Measurements from ENCODE around the gene RNGTT.
"Not testable (repeated sequence)": the region's sequence is repeated elsewhere in the genome, so short reads cannot be mapped to it uniquely, and the experiment has no call there.

The RNGTT gene

GRCh38 chr6:88952065-88952704 lies 11.2 kb downstream of the RNGTT start:
- H3K4me3 ChIP-seq (ENCODE audit: low read depth, low read length): no peak overlapping the region
- no peak overlapping the region for H2AFZ ChIP-seq
- H3K36me3 ChIP-seq (ENCODE audit: control insufficient read depth, insufficient read depth, low read length): no peaks in the 10 kb centered on the region
- no peaks in the 10 kb centered on the region for H3K27me3 ChIP-seq (ENCODE audit: control insufficient read depth, insufficient read depth, low read length)
- H3K27ac ChIP-seq: no peak overlapping the region
- no peaks in the 10 kb centered on the region for H3K9me3 ChIP-seq (ENCODE audit: control insufficient read depth, low read length)
- no peak for TF ChIP-seq CTCF (IDR thresholded peaks at IDR 0.05)
- H3K79me2 ChIP-seq: peaks cover 49% of the 10 kb centered on the region
- H3K4me1 ChIP-seq: no peaks in the 10 kb centered on the region
- no peak overlapping the region for H3K9ac ChIP-seq
- no peak overlapping the region for H3K4me2 ChIP-seq (ENCODE audit: low read length)

GRCh38 chr6:88945415-88946008 lies 17.9 kb downstream of the RNGTT start:
- H2AFZ ChIP-seq: no peak overlapping the region
- no peaks in the 10 kb centered on the region for H3K9me3 ChIP-seq (ENCODE audit: control insufficient read depth, low read length)
- H3K36me3 ChIP-seq (ENCODE audit: control insufficient read depth, insufficient read depth, low read length): no peaks in the 10 kb centered on the region
- peaks cover 17% of the 10 kb centered on the region for H3K79me2 ChIP-seq
- no peaks in the 10 kb centered on the region for H3K27me3 ChIP-seq (ENCODE audit: control insufficient read depth, insufficient read depth, low read length)
- H3K4me1 ChIP-seq: peaks cover 2% of the 10 kb centered on the region
- TF ChIP-seq CTCF (IDR thresholded peaks at IDR 0.05): no peak
- H3K4me3 ChIP-seq (ENCODE audit: low read depth, low read length): no peak overlapping the region
- no peak overlapping the region for H3K4me2 ChIP-seq (ENCODE audit: low read length)
- no peak overlapping the region for H3K9ac ChIP-seq
- H3K27ac ChIP-seq: no peak overlapping the region

GRCh38 chr6:88933521-88933920 lies 29.9 kb downstream of the RNGTT start:
- H3K27me3 ChIP-seq (ENCODE audit: control insufficient read depth, insufficient read depth, low read length): no peaks in the 10 kb centered on the region
- no peaks in the 10 kb centered on the region for H3K79me2 ChIP-seq
- no peak overlapping the region for H3K9ac ChIP-seq
- no peak overlapping the region for H2AFZ ChIP-seq
- no peak overlapping the region for H3K4me2 ChIP-seq (ENCODE audit: low read length)
- no peak overlapping the region for H3K27ac ChIP-seq
- no peak for TF ChIP-seq CTCF (IDR thresholded peaks at IDR 0.05)
- H3K4me1 ChIP-seq: no peaks in the 10 kb centered on the region
- H3K9me3 ChIP-seq (ENCODE audit: control insufficient read depth, low read length): no peaks in the 10 kb centered on the region
- H3K4me3 ChIP-seq (ENCODE audit: low read depth, low read length): no peak overlapping the region
- H3K36me3 ChIP-seq (ENCODE audit: control insufficient read depth, insufficient read depth, low read length): no peaks in the 10 kb centered on the region

GRCh38 chr6:88932019-88932418 lies 31.4 kb downstream of the RNGTT start:
- H3K9me3 ChIP-seq (ENCODE audit: control insufficient read depth, low read length); H3K27ac ChIP-seq; H3K36me3 ChIP-seq (ENCODE audit: control insufficient read depth, insufficient read depth, low read length): not testable (repeated sequence)

GRCh38 chr6:88922775-88923548 lies 40.5 kb downstream of the RNGTT start:
- Histone ChIP-seq H2AFZ (no peak overlapping the region), H3K4me1 (no peaks in the 10 kb centered on the region), H3K27me3 (ENCODE audit: control insufficient read depth, insufficient read depth, low read length) (no peaks in the 10 kb centered on the region), H3K9ac (no peak overlapping the region), H3K27ac (no peak overlapping the region), H3K79me2 (no peaks in the 10 kb centered on the region), H3K4me2 (ENCODE audit: low read length) (no peak overlapping the region), H3K36me3 (ENCODE audit: control insufficient read depth, insufficient read depth, low read length) (no peaks in the 10 kb centered on the region), H3K4me3 (ENCODE audit: low read depth, low read length) (no peak overlapping the region), H3K9me3 (ENCODE audit: control insufficient read depth, low read length) (no peaks in the 10 kb centered on the region)
- no peak for TF ChIP-seq CTCF (IDR thresholded peaks at IDR 0.05)

More at GRCh38 chr6:88932019-88932418, 31.4 kb downstream of the RNGTT start:
- not testable (repeated sequence) for H2AFZ ChIP-seq; H3K9ac ChIP-seq; H3K4me2 ChIP-seq (ENCODE audit: low read length); H3K4me3 ChIP-seq (ENCODE audit: low read depth, low read length); H3K79me2 ChIP-seq; H3K4me1 ChIP-seq; H3K27me3 ChIP-seq (ENCODE audit: control insufficient read depth, insufficient read depth, low read length)

Data from parathyroid adenoma (tissue), 2 donors.